ENCODE measurements around the gene ZMYM5.
"Not testable (repeated sequence)": the region's sequence is repeated elsewhere in the genome, so short reads cannot be mapped to it uniquely, and the experiment has no call there.

ZMYM5 gene

GRCh38 chr13:19863323-19864023 is at the start of gene ZMYM5:
Gene ZMYM5 (minus strand): TSS chr13:19863649. CDS start chr13:19852180, 11,469 bp downstream.
- no peak for TF ChIP-seq CTCF (IDR thresholded peaks at IDR 0.05; ENCODE audit: low read depth, low read length)
- peak within 1 kb of the TSS; percentile 85 for H3K4me3 ChIP-seq (ENCODE audit: low read depth, low read length)

- H3K4me3 ChIP-seq (ENCODE audit: low read depth, low read length) = no peak overlapping the region
- TF ChIP-seq CTCF (IDR thresholded peaks at IDR 0.05; ENCODE audit: low read depth, low read length) = no peak
Measured at GRCh38 chr13:19910336-19911072, 47.1 kb upstream of the ZMYM5 start.

GRCh38 chr13:19908350-19908986 is 45.0 kb upstream of the ZMYM5 start:
- no peak for TF ChIP-seq CTCF (IDR thresholded peaks at IDR 0.05; ENCODE audit: low read depth, low read length)

GRCh38 chr13:19905487-19906195 is 42.2 kb upstream of the ZMYM5 start:
- not testable (repeated sequence) for H3K4me3 ChIP-seq (ENCODE audit: low read depth, low read length)

More at GRCh38 chr13:19908350-19908986, 45.0 kb upstream of the ZMYM5 start:
- H3K4me3 ChIP-seq (ENCODE audit: low read depth, low read length) = no peak overlapping the region

- H3K4me3 ChIP-seq (ENCODE audit: low read depth, low read length) = no peak overlapping the region
- TF ChIP-seq CTCF (IDR thresholded peaks at IDR 0.05; ENCODE audit: low read depth, low read length) = no peak
Measured at GRCh38 chr13:19890030-19890429, 26.6 kb upstream of the ZMYM5 start.

GRCh38 chr13:19888799-19889198 is 25.4 kb upstream of the ZMYM5 start:
- H3K4me3 ChIP-seq (ENCODE audit: low read depth, low read length) = no peak overlapping the region
- no peak for TF ChIP-seq CTCF (IDR thresholded peaks at IDR 0.05; ENCODE audit: low read depth, low read length)

GRCh38 chr13:19882231-19882630 is 18.8 kb upstream of the ZMYM5 start:
- H3K4me3 ChIP-seq (ENCODE audit: low read depth, low read length) = no peak overlapping the region
- no peak for TF ChIP-seq CTCF (IDR thresholded peaks at IDR 0.05; ENCODE audit: low read depth, low read length)
